GM12864 (cell line): ENCODE data around the gene ROPN1.

Experiments used
- DNase-seq: peaks from one replicate; pipeline ENCODE4 v3.0.0-alpha.2; 2011; ENCODE audit warnings: low read depth
- H3K4me3 ChIP-seq: 2 replicates; pipeline ENCODE4 v1.5.1; 2011; ENCODE audit warnings: mild to moderate bottlenecking, low read depth, low read length, control low read depth
- CTCF ChIP-seq: IDR thresholded peaks from 2 replicates; pipeline ENCODE4 v1.5.1; 2011; ENCODE audit warnings: low read depth, mild to moderate bottlenecking, moderate library complexity, low read length, control low read depth, inconsistent platforms; ENCODE audit errors: missing control alignments

Gene ROPN1

GRCh38 chr3:123961508-123961856 is 30.4 kb downstream of the ROPN1 start:
- peak overlapping the region; percentile 73 for H3K4me3 ChIP-seq
- TF ChIP-seq CTCF, result no peak
- DNase-seq, result no peak

- peak within 1 kb of the TSS; percentile 73 for H3K4me3 ChIP-seq
- no peak for TF ChIP-seq CTCF
- peak; percentile 52 for DNase-seq
Observed at GRCh38 chr3:123960781-123961507, 31.0 kb downstream of the ROPN1 start, which contains the start of gene CCDC14. CCDC14 (minus strand) TSS chr3:123961229; CDS start chr3:123961173, 56 bp downstream.

GRCh38 chr3:123953735-123954134 is 38.2 kb downstream of the ROPN1 start:
- no peak overlapping the region; the same call in 1 of the 2 replicates for H3K4me3 ChIP-seq
- TF ChIP-seq CTCF, result no peak
- peak; percentile 47 for DNase-seq

GRCh38 chr3:123952844-123953520 is 38.9 kb downstream of the ROPN1 start:
- H3K4me3 ChIP-seq, result no peak overlapping the region
- no peak for TF ChIP-seq CTCF

GRCh38 chr3:123951522-123952447 is 40.1 kb downstream of the ROPN1 start:
- no peak for DNase-seq
- H3K4me3 ChIP-seq, result no peak overlapping the region
- TF ChIP-seq CTCF, result no peak

More at GRCh38 chr3:123952844-123953520, 38.9 kb downstream of the ROPN1 start:
- no peak for DNase-seq

GRCh38 chr3:123949641-123950040 is 42.3 kb downstream of the ROPN1 start:
- H3K4me3 ChIP-seq, result no peak overlapping the region
- TF ChIP-seq CTCF, result no peak
- no peak for DNase-seq
